HFFc6 (cell line): ENCODE results near the gene PHF5A. TPM values are rescaled to one million over a fixed set of nuclear protein-coding genes. Genes with fewer than 3 reads are reported as not detected.
"Not testable (repeated sequence)": the region's sequence is repeated elsewhere in the genome, so short reads cannot be mapped to it uniquely, and the experiment has no call there.

Source experiments
- DNase-seq: peaks from one replicate; pipeline ENCODE4 v3.0.0-alpha.2; 2018
- H3K27ac Mint-ChIP-seq: 2 replicates; pipeline ENCODE4 v1.8.0; 2020; ENCODE audit warnings: mild to moderate bottlenecking, mixed read lengths
- H3K27me3 Mint-ChIP-seq: 2 replicates; pipeline ENCODE4 v1.8.0; 2021; ENCODE audit warnings: mild to moderate bottlenecking, moderate library complexity, mixed read lengths; ENCODE audit not compliant: insufficient read depth
- H3K36me3 Mint-ChIP-seq: 2 replicates; pipeline ENCODE4 v1.8.0; 2021; ENCODE audit warnings: low read depth, mixed read lengths
- H3K4me1 Mint-ChIP-seq: 2 replicates; pipeline ENCODE4 v1.8.0; 2020; ENCODE audit warnings: low read depth, mixed read lengths
- H3K4me3 Mint-ChIP-seq: 2 replicates; pipeline ENCODE4 v1.8.0; 2020; ENCODE audit warnings: mild to moderate bottlenecking, moderate library complexity, mixed read lengths
- H3K9me3 Mint-ChIP-seq: 2 replicates; pipeline ENCODE4 v1.8.0; 2020; ENCODE audit warnings: mild to moderate bottlenecking, mixed read lengths
- total RNA-seq, 6 experiments: library from RNA; stranded (reverse); fragmentation: NEBNext Ultra II Directional; extraction: Animal tissue kit (Norgen Biotek cat#: 25700); gene quantifications; 2 replicates in 1 of 6; 3 replicates in 5 of 6; pipeline ENCODE4 v1.2.3, GENCODE V29; 2021
- TF ChIP-seq, protein P1 (sequence below): fragments of 200-600 bp; sonication (generic); IDR thresholded peaks from 2 replicates; pipeline ENCODE4 v1.5.0; 2021; ENCODE audit warnings: antibody characterized with exemption, mild to moderate bottlenecking

The PHF5A gene
- total RNA-seq, 6 experiments from 2014 or later = 40.0 to 58.4 (median 55.3) TPM

GRCh38 chr22:41436322-41437113 is 32.0 kb downstream of the PHF5A start:
- Mint-ChIP-seq H3K27me3 (peaks cover 2% of the 10 kb centered on the region; the same call in 1 of the 2 replicates), H3K4me3 (no peak overlapping the region), H3K4me1 (no peaks in the 10 kb centered on the region), H3K36me3 (peaks cover 30% of the 10 kb centered on the region), H3K9me3 (no peaks in the 10 kb centered on the region), H3K27ac (no peak overlapping the region)
- TF ChIP-seq, protein P1, sequence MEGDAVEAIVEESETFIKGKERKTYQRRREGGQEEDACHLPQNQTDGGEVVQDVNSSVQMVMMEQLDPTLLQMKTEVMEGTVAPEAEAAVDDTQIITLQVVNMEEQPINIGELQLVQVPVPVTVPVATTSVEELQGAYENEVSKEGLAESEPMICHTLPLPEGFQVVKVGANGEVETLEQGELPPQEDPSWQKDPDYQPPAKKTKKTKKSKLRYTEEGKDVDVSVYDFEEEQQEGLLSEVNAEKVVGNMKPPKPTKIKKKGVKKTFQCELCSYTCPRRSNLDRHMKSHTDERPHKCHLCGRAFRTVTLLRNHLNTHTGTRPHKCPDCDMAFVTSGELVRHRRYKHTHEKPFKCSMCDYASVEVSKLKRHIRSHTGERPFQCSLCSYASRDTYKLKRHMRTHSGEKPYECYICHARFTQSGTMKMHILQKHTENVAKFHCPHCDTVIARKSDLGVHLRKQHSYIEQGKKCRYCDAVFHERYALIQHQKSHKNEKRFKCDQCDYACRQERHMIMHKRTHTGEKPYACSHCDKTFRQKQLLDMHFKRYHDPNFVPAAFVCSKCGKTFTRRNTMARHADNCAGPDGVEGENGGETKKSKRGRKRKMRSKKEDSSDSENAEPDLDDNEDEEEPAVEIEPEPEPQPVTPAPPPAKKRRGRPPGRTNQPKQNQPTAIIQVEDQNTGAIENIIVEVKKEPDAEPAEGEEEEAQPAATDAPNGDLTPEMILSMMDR = no peak
- no peak for DNase-seq

- Mint-ChIP-seq H3K4me3 (no peak overlapping the region), H3K4me1 (no peaks in the 10 kb centered on the region), H3K27ac (no peak overlapping the region), H3K36me3 (peaks cover 35% of the 10 kb centered on the region), H3K27me3 (peaks cover 2% of the 10 kb centered on the region; the same call in 1 of the 2 replicates), H3K9me3 (no peaks in the 10 kb centered on the region)
- DNase-seq = no peak
- TF ChIP-seq, protein P1 = no peak
These were observed 32.9 kb downstream of the PHF5A start for GRCh38 chr22:41435560-41435959.

DNA sequence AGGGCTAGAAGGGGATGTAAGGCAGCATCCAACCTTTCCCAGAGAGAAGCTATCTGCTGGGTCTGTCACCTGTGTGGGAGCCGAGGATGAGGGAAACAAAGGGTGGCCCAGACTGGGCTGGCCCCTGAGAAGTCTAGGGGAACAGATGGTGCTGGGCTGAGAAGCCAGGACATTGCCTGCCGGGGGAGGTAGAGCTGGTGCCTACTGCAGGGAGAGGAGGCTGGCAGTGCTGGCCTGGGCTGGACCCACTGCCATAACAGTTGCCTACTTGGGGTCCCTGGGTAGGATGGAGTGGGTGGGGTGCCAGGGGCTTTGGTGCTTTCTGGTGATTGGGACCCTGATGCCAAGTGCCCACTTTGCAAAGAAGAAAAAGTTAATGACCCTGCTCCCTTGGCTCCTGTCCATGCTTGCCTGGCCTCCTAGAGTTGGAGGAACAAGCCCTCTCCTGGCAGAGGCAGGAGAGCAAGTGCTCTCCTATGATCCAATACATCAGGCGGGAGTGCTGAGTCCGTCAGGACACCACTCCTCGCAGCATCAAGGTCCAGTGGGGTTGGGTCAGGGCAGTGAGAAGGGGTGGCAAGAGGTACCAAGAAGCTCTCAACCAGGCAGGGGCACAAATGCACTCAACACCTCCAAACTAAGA is 34.0 kb downstream of the PHF5A start:
- Mint-ChIP-seq H3K36me3 (peaks cover 35% of the 10 kb centered on the region), H3K27ac (peak overlapping the region; percentile 53; the same call in 1 of the 2 replicates)
- H3K27me3 Mint-ChIP-seq, H3K4me3 Mint-ChIP-seq, H3K4me1 Mint-ChIP-seq, H3K9me3 Mint-ChIP-seq, DNase-seq: not testable (repeated sequence)

DNA sequence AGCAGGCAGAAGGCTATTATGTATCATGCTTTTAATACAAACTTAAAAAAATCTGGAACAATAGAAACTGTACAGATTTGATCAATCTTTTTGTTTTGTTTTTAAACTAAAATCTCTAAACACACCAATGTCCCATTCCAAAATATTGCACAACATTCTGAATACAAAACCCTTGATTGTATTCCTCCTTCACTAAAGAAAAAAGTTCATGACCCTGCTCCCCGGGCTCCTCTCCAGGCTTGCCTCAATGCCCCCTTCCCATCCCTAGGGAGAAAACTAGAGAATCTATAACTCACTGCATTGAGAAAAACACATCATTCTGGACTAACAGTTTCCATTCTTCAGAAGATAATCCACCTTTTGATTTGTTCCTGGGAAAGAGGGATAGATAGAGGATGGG is 35.0 kb downstream of the PHF5A start:
- not testable (repeated sequence) for H3K9me3 Mint-ChIP-seq, H3K27me3 Mint-ChIP-seq, DNase-seq, H3K4me3 Mint-ChIP-seq, H3K4me1 Mint-ChIP-seq
- Mint-ChIP-seq H3K27ac (peak overlapping the region; percentile 21; the same call in 1 of the 2 replicates), H3K36me3 (peaks cover 30% of the 10 kb centered on the region)

DNA sequence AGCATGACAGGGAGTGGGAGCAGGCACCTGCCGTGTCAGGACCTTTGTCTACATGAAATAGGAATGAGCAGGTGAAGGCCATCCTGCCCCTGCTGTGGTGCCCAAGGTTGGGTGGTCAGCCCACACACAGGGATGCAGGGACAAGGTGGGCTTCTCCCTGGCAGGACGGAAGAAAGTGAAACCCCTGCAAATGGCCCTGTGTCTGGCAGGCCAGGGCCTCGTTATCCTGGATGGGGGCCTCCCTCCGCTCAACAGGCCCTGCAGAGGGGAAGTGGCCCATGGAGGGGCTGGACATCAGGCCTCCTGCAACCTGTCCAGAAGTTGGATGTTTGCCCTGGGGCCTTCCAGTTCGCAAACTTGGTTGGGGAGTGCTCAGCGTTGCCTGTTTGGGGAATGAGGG is 36.8 kb downstream of the PHF5A start:
- TF ChIP-seq, protein P1 = no peak
- H3K27me3 Mint-ChIP-seq = peaks cover 2% of the 10 kb centered on the region; the same call in 1 of the 2 replicates
- no peaks in the 10 kb centered on the region for H3K4me1 Mint-ChIP-seq
- H3K4me3 Mint-ChIP-seq = no peak overlapping the region; the same call in 1 of the 2 replicates
- DNase-seq = no peak
- H3K9me3 Mint-ChIP-seq = no peaks in the 10 kb centered on the region
- no peak overlapping the region for H3K27ac Mint-ChIP-seq
- peaks cover 23% of the 10 kb centered on the region for H3K36me3 Mint-ChIP-seq

DNA sequence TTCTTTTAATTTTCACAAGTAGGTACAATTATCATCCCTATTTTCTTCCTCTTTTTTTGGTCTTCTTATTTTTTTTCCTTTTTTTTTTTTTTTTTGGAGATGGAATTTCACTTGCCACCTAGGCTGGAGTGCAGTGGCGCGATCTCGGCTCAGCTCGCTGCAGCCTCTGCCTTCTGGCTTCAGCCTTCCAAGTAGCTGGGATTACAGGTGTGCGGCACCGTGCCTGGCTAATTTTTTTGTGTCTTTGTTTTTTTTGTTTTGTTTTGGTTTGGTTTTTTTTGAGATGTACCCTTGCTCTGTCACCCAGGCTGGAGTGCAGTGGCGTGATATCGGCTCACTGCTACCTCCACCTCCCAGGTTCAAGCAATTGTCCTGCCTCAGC is 38.5 kb downstream of the PHF5A start:
- H3K4me3 Mint-ChIP-seq = no peak overlapping the region
- TF ChIP-seq, protein P1 = no peak
- DNase-seq = no peak
- peaks cover 13% of the 10 kb centered on the region for H3K36me3 Mint-ChIP-seq
- H3K27ac Mint-ChIP-seq = no peak overlapping the region
- no peaks in the 10 kb centered on the region for H3K9me3 Mint-ChIP-seq
- peaks cover 2% of the 10 kb centered on the region; the same call in 1 of the 2 replicates for H3K27me3 Mint-ChIP-seq
- no peaks in the 10 kb centered on the region for H3K4me1 Mint-ChIP-seq
